ENCODE measurements around the gene ITPR1.

- TF ChIP-seq TAF1 (IDR thresholded peaks at IDR 0.05; ENCODE audit: borderline replicate concordance, insufficient read depth, low read length) (no peak), SIN3A (IDR thresholded peaks at IDR 0.05; ENCODE audit: borderline replicate concordance, insufficient read depth, low read length) (no peak), REST (IDR thresholded peaks at IDR 0.05; ENCODE audit: insufficient read depth in 1 of 2, low read depth in 2 of 2, low read length in 2 of 2) (no peak)
Measured at GRCh38 chr3:4674216-4674615, 181.1 kb downstream of the ITPR1 start.

All from PFSK-1 (cell line).